ENCODE measurements around the gene PBX1.

Gene PBX1

DNA sequence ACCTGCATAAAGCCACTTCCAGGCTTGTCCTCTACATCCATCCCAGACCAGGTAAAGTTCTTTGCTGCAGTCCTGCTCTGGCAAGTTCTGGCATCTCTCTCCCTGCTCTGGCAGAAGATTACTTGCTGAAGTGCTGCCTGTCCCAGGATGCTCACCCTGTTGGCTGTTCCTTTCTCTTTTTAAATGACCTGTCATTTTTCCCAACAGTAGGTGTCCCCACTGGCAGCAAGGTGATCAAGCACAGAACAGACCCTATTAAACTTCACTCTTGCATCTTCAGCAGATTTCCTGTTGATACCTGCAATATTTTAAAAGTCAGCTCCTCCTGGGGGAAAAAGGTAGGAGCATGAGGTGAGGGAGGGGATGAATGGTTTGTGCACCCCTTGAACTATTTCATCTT lies 332.6 kb downstream of the PBX1 start:
- no peak for TF ChIP-seq SIN3A (IDR thresholded peaks at IDR 0.05; ENCODE audit: borderline replicate concordance, insufficient read depth, low read length)
- no peak for TF ChIP-seq FOXP2 (optimal IDR thresholded peaks at IDR 0.05; ENCODE audit: borderline replicate concordance, extremely low read depth, extremely low read length, insufficient read depth)
- TF ChIP-seq, protein P1, sequence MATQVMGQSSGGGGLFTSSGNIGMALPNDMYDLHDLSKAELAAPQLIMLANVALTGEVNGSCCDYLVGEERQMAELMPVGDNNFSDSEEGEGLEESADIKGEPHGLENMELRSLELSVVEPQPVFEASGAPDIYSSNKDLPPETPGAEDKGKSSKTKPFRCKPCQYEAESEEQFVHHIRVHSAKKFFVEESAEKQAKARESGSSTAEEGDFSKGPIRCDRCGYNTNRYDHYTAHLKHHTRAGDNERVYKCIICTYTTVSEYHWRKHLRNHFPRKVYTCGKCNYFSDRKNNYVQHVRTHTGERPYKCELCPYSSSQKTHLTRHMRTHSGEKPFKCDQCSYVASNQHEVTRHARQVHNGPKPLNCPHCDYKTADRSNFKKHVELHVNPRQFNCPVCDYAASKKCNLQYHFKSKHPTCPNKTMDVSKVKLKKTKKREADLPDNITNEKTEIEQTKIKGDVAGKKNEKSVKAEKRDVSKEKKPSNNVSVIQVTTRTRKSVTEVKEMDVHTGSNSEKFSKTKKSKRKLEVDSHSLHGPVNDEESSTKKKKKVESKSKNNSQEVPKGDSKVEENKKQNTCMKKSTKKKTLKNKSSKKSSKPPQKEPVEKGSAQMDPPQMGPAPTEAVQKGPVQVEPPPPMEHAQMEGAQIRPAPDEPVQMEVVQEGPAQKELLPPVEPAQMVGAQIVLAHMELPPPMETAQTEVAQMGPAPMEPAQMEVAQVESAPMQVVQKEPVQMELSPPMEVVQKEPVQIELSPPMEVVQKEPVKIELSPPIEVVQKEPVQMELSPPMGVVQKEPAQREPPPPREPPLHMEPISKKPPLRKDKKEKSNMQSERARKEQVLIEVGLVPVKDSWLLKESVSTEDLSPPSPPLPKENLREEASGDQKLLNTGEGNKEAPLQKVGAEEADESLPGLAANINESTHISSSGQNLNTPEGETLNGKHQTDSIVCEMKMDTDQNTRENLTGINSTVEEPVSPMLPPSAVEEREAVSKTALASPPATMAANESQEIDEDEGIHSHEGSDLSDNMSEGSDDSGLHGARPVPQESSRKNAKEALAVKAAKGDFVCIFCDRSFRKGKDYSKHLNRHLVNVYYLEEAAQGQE (IDR thresholded peaks at IDR 0.05; ENCODE audit: insufficient read depth in 1 of 2, low read depth in 2 of 2, low read length in 2 of 2) = no peak
- no peak for TF ChIP-seq TAF1 (IDR thresholded peaks at IDR 0.05; ENCODE audit: borderline replicate concordance, insufficient read depth, low read length)
- TF ChIP-seq POLR2AphosphoS5 (IDR thresholded peaks at IDR 0.05; ENCODE audit: low read depth, low read length) = no peak

DNA sequence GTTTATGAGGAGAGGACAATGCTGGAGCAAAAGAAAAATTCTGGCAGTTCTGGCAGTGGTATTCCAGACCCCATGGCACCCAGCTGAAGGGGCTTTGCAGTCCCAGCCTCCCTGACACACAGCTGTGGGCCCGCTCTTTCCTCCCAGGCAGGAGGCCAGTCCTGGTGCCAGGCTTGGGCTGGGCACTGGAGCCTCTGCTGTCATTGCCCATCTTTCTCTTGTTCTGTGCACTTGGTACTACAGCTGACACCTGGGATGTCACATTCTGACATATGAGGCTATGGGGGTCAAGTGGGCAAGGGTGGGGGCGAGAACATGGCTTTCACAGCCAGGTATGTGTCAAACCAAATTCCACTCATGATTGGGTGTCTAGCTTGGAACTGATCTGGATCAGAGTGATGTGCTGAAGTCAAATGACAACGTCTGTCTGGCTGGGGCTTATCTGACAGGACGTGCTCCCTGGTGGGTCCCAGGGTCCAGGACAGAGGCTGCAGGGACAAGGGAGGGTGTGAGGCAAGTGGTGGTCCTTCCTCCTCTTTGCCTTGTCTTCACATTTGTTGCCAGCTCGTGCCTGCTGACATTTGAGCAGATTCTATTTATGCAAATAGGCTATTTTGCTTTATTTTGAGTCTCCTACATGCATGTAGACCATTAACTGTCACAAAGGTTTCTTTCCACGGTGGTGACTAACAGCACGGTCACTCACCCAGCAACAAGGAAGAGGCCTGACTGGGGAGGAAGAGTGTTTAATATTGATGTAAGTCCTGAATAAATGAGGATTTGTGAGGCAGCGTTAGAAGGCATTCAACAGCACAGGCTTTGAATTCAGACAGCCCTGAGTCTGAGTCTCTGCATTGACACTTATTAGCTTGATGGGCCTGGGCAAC lies 336.3 kb downstream of the PBX1 start:
- TF ChIP-seq, protein P1 (IDR thresholded peaks at IDR 0.05; ENCODE audit: insufficient read depth in 1 of 2, low read depth in 2 of 2, low read length in 2 of 2) = no peak
- TF ChIP-seq FOXP2 (optimal IDR thresholded peaks at IDR 0.05; ENCODE audit: borderline replicate concordance, extremely low read depth, extremely low read length, insufficient read depth) = no peak
- TF ChIP-seq TAF1 (IDR thresholded peaks at IDR 0.05; ENCODE audit: borderline replicate concordance, insufficient read depth, low read length) = no peak
- no peak for TF ChIP-seq POLR2AphosphoS5 (IDR thresholded peaks at IDR 0.05; ENCODE audit: low read depth, low read length)
- TF ChIP-seq SIN3A (IDR thresholded peaks at IDR 0.05; ENCODE audit: borderline replicate concordance, insufficient read depth, low read length) = no peak

DNA sequence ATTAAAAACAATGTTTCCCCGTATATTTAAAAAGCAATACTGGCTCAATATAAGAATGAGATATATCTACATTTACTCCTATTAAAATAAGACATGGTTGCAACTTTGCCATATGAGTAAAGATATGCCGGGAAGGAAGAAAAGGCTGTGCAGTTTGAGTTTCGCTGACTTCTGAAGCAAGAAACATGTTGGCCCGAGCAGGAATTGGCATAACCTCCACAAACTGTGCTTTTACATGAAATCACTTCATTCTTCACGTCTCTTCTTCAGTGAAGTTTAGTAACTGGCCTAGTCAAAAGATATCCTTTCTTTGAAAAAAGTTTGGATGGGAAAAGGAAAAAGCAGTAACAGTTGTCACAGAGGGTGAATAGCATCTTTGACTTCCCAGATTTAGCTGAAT lies 342.0 kb downstream of the PBX1 start:
- TF ChIP-seq POLR2AphosphoS5 (IDR thresholded peaks at IDR 0.05; ENCODE audit: low read depth, low read length) (no peak), TAF1 (IDR thresholded peaks at IDR 0.05; ENCODE audit: borderline replicate concordance, insufficient read depth, low read length) (no peak), SIN3A (IDR thresholded peaks at IDR 0.05; ENCODE audit: borderline replicate concordance, insufficient read depth, low read length) (no peak), FOXP2 (optimal IDR thresholded peaks at IDR 0.05; ENCODE audit: borderline replicate concordance, extremely low read depth, extremely low read length, insufficient read depth) (no peak)
- TF ChIP-seq, protein P1 (IDR thresholded peaks at IDR 0.05; ENCODE audit: insufficient read depth in 1 of 2, low read depth in 2 of 2, low read length in 2 of 2) = no peak
